ENCODE results near the gene SPEF1.

GRCh38 chr20:3812259-3812681, 31.0 kb upstream of the SPEF1 start:
- no peak for TF ChIP-seq CTCF (IDR thresholded peaks at IDR 0.05)
- TF ChIP-seq POLR2A (IDR thresholded peaks at IDR 0.05), result no peak
- no peak for TF ChIP-seq EP300 (IDR thresholded peaks at IDR 0.05)

Measured in tibial nerve (tissue), 4 donors.